HepG2 (cell line): ENCODE data around the gene UBQLN1. TPM values are rescaled to one million over a fixed set of nuclear protein-coding genes. Genes with fewer than 3 reads are reported as not detected.

Experiments
- HOXA3 ChIP-seq: sonication (generic); formaldehyde crosslinking; IDR thresholded peaks from 2 replicates; pipeline ENCODE4 v1.5.0; 2020; ENCODE audit warnings: missing genetic modification reagents
- ISL2 ChIP-seq: sonication (generic); formaldehyde crosslinking; IDR thresholded peaks from 2 replicates; pipeline ENCODE4 v1.5.0; 2020; ENCODE audit warnings: missing genetic modification reagents
- PRDM10 ChIP-seq: sonication (generic); formaldehyde crosslinking; IDR thresholded peaks from 2 replicates; pipeline ENCODE4 v1.4.0; 2020; ENCODE audit warnings: low read depth, missing genetic modification reagents
- SAP130 ChIP-seq: IDR thresholded peaks from 2 replicates; pipeline ENCODE4 v1.6.1; 2016; ENCODE audit warnings: low read depth
- TFAP4 ChIP-seq: sonication (generic); IDR thresholded peaks from 2 replicates; pipeline ENCODE4 v1.6.1; 2016; ENCODE audit warnings: low read depth, borderline replicate concordance
- TRIM24 ChIP-seq: sonication (generic); formaldehyde crosslinking; IDR thresholded peaks from 2 replicates; pipeline ENCODE4 v1.8.0; 2022; ENCODE audit warnings: mild to moderate bottlenecking, missing genetic modification reagents
- ZEB1 ChIP-seq: IDR thresholded peaks from 2 replicates; pipeline ENCODE4 v1.6.1; 2012; ENCODE audit warnings: mild to moderate bottlenecking, low read depth, inconsistent platforms; ENCODE audit not compliant: insufficient replicate concordance
- ZNF136 ChIP-seq: sonication (generic); formaldehyde crosslinking; IDR thresholded peaks from 2 replicates; pipeline ENCODE4 v1.8.1; 2022; ENCODE audit warnings: low read depth, mild to moderate bottlenecking, moderate library complexity, missing genetic modification reagents
- ZNF350 ChIP-seq: sonication (generic); formaldehyde crosslinking; IDR thresholded peaks from 2 replicates; pipeline ENCODE4 v1.4.0; 2020; ENCODE audit warnings: mild to moderate bottlenecking, low read depth, missing genetic modification reagents, borderline replicate concordance
- ZNF383 ChIP-seq: sonication (generic); formaldehyde crosslinking; IDR thresholded peaks from 2 replicates; pipeline ENCODE4 v1.4.0; 2020; ENCODE audit warnings: missing genetic modification reagents, mild to moderate bottlenecking, borderline replicate concordance
- ZNF598 ChIP-seq: sonication (generic); formaldehyde crosslinking; IDR thresholded peaks from 2 replicates; pipeline ENCODE4 v1.5.1; 2020; ENCODE audit warnings: mild to moderate bottlenecking, missing genetic modification reagents, borderline replicate concordance
- ZNF629 ChIP-seq: sonication (generic); formaldehyde crosslinking; conservative IDR thresholded peaks from 2 replicates; pipeline ENCODE4 v1.5.0; 2020; ENCODE audit warnings: missing genetic modification reagents
- ZNF720 ChIP-seq: sonication (generic); formaldehyde crosslinking; IDR thresholded peaks from 2 replicates; pipeline ENCODE4 v1.4.0; 2020; ENCODE audit warnings: missing genetic modification reagents
- polyA plus RNA-seq, 8 experiments: library from polyadenylated mRNA; depleted of rRNA in 3 of 8; stranded (reverse) in 7 of 8; unstranded in 1 of 8; fragments of >200 nt; fragmentation: Illumina TruSeq in 4 of 8; extraction: Trizol in 4 of 8; gene quantifications; 2 replicates each; pipeline versions ENCODE4 v1.2.1 to v1.2.3, GENCODE V29; 2011 to 2016; ENCODE audit warnings: low read depth in 4 of 8, missing spikeins in 1 of 8, mixed read lengths in 1 of 8; ENCODE audit not compliant: insufficient read depth in 1 of 8
- total RNA-seq, 5 experiments: library from RNA; depleted of rRNA; stranded (reverse); fragments of >200 nt; fragmentation: Illumina TruSeq; extraction: Trizol; gene quantifications; 2 replicates each; pipeline ENCODE4 v1.2.3, GENCODE V29; 2016; ENCODE audit warnings: low read depth in 1 of 5
- TF ChIP-seq, protein P1 (sequence below): sonication (generic); formaldehyde crosslinking; IDR thresholded peaks from 2 replicates; pipeline ENCODE4 v1.5.0; 2020; ENCODE audit warnings: mild to moderate bottlenecking, missing genetic modification reagents
- TF ChIP-seq, protein P2 (sequence below): sonication (generic); formaldehyde crosslinking; IDR thresholded peaks from 2 replicates; pipeline ENCODE4 v1.5.0; 2020; ENCODE audit warnings: missing genetic modification reagents
- TF ChIP-seq, protein P3 (sequence below): sonication (generic); formaldehyde crosslinking; IDR thresholded peaks from 2 replicates; pipeline ENCODE4 v1.5.0; 2020; ENCODE audit warnings: missing genetic modification reagents
- TF ChIP-seq, protein P4 (sequence below): sonication (generic); formaldehyde crosslinking; IDR thresholded peaks from 2 replicates; pipeline ENCODE4 v1.5.1; 2020; ENCODE audit warnings: mild to moderate bottlenecking, moderate library complexity, missing genetic modification reagents

UBQLN1 gene
- total and polyA plus RNA-seq, 2 of the 13 experiments (the other 11 are each of a cell fraction or from before 2014, with no cell fraction given) = 78.1 to 83.8 TPM

DNA sequence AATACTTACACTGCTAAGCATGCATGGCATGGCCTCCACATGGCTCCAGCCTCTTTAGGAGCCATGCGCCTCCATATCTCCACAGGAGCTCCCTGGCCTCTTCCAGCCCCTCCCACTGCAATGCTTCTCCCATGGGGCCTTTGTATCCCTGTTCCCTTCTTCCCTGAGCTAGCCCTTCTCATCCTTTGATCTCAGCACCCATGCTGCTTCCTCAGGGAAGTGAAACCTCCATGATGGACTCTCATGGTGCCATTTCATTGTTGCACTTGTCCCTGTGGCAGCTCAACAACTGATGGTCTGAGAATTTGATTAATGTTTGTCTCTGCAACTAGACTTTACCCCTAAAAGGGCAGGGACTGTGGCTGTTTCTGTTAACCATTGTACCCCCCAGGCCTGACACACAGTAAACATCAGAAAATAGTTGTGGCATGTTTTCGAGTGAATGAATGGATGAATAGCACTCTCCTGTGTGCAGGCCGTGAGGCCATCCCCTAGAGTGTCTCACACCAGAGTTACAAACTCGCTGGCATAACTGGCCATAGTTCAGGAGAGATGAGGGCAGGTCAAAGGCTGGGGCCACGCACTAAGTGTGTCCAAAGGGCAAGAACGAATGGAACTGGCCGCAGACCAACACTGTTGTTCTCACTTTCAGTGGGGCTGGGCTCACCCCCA lies 78.2 kb downstream of the UBQLN1 start (continued):
- TF ChIP-seq, protein P1, sequence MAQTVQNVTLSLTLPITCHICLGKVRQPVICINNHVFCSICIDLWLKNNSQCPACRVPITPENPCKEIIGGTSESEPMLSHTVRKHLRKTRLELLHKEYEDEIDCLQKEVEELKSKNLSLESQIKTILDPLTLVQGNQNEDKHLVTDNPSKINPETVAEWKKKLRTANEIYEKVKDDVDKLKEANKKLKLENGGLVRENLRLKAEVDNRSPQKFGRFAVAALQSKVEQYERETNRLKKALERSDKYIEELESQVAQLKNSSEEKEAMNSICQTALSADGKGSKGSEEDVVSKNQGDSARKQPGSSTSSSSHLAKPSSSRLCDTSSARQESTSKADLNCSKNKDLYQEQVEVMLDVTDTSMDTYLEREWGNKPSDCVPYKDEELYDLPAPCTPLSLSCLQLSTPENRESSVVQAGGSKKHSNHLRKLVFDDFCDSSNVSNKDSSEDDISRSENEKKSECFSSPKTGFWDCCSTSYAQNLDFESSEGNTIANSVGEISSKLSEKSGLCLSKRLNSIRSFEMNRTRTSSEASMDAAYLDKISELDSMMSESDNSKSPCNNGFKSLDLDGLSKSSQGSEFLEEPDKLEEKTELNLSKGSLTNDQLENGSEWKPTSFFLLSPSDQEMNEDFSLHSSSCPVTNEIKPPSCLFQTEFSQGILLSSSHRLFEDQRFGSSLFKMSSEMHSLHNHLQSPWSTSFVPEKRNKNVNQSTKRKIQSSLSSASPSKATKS (CRISPR knock-in tag) = no peak
- TF ChIP-seq, protein P2, sequence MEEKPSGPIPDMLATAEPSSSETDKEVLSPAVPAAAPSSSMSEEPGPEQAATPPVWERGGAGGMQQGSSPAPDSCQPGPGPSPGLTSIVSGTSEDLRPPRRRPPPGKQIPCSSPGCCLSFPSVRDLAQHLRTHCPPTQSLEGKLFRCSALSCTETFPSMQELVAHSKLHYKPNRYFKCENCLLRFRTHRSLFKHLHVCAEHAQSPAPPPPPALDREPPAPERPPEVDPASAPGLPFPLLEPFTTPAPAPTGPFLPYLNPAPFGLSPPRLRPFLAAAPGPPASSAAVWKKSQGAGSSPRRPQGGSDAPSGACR (CRISPR knock-in tag) = peak; percentile 56
- peak; percentile 69 for TF ChIP-seq PRDM10 (CRISPR knock-in tag)
- peak; percentile 28; the same call in 1 of the 2 replicates for TF ChIP-seq ZNF629 (CRISPR knock-in tag)
- TF ChIP-seq ZNF136 (CRISPR knock-in tag) = peak; percentile 79; the same call in 1 of the 2 replicates
- TF ChIP-seq, protein P3, sequence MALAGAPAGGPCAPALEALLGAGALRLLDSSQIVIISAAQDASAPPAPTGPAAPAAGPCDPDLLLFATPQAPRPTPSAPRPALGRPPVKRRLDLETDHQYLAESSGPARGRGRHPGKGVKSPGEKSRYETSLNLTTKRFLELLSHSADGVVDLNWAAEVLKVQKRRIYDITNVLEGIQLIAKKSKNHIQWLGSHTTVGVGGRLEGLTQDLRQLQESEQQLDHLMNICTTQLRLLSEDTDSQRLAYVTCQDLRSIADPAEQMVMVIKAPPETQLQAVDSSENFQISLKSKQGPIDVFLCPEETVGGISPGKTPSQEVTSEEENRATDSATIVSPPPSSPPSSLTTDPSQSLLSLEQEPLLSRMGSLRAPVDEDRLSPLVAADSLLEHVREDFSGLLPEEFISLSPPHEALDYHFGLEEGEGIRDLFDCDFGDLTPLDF = no peak
- peak; percentile 46; the same call in 1 of the 2 replicates for TF ChIP-seq ISL2 (CRISPR knock-in tag)
- TF ChIP-seq ZEB1 = peak; percentile 51
- TF ChIP-seq TRIM24 (CRISPR knock-in tag) = peak; percentile 68; the same call in 1 of the 2 replicates
- no peak for TF ChIP-seq ZNF383 (CRISPR knock-in tag)
- TF ChIP-seq SAP130 (CRISPR knock-in tag) = peak; percentile 79
- TF ChIP-seq, protein P4, sequence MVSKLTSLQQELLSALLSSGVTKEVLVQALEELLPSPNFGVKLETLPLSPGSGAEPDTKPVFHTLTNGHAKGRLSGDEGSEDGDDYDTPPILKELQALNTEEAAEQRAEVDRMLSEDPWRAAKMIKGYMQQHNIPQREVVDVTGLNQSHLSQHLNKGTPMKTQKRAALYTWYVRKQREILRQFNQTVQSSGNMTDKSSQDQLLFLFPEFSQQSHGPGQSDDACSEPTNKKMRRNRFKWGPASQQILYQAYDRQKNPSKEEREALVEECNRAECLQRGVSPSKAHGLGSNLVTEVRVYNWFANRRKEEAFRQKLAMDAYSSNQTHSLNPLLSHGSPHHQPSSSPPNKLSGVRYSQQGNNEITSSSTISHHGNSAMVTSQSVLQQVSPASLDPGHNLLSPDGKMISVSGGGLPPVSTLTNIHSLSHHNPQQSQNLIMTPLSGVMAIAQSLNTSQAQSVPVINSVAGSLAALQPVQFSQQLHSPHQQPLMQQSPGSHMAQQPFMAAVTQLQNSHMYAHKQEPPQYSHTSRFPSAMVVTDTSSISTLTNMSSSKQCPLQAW = peak; percentile 91; the same call in 1 of the 2 replicates
- TF ChIP-seq TFAP4 = peak; percentile 39; the same call in 1 of the 2 replicates
- TF ChIP-seq ZNF598 = peak; percentile 49; the same call in 1 of the 2 replicates
- peak; percentile 65; the same call in 1 of the 2 replicates for TF ChIP-seq HOXA3 (CRISPR knock-in tag)
- TF ChIP-seq ZNF350 (CRISPR knock-in tag) = peak; percentile 65; the same call in 1 of the 2 replicates
- TF ChIP-seq ZNF720 (CRISPR knock-in tag) = no peak
